T-helper 2 cell (primary cell): ENCODE data around the gene GDF10.

Experiments
- DNase-seq, 5 experiments: peaks; one replicate each; pipeline versions ENCODE4 v3.0.0 to v3.0.0-alpha.2; 2012 to 2022

GDF10 gene

GRCh38 chr10:47316131-47316530, 16.1 kb downstream of the GDF10 start:
- no peak for DNase-seq

DNA sequence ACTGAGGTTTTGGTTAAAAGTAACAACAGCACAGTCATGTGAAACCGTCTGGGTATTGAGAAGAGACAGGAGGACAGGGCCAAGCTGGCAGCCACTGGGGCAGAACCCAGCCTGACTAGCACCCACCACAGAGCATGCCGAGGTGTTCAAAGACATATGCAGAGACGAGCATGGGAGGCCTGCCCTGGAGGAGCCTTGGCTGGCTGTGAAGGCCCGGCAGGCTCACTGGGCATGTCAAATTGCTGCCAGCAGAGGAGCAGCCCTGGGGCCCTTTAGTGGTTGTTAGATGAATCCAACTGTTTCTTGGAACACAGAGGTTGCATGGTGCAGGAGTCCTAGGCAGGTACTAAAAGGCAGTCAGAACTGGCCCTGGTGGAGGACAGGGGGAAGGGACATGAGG, 17.3 kb downstream of the GDF10 start:
- no peak for DNase-seq

DNA sequence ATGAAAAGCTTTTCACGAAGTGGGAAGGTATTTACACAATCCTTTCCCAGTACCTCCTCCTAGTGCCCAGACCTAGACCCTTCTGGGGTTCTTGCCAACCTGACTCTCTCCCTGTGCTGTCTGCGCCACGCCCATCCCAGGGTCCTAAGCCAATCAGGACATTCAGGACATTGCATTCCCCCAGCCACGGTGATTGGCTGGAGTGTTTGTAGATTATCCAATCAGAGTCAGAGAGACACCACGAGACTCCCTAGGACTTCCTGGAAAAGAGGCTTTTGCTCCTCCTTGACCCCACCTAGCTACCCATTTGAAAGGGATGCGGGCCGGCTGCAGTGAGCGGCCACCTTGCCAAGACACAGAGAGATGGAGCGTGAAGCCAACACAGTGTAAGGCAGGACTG, 18.7 kb downstream of the GDF10 start:
- no peak for DNase-seq

- no peak for DNase-seq
These were observed 19.8 kb downstream of the GDF10 start for GRCh38 chr10:47319784-47320183.

DNA sequence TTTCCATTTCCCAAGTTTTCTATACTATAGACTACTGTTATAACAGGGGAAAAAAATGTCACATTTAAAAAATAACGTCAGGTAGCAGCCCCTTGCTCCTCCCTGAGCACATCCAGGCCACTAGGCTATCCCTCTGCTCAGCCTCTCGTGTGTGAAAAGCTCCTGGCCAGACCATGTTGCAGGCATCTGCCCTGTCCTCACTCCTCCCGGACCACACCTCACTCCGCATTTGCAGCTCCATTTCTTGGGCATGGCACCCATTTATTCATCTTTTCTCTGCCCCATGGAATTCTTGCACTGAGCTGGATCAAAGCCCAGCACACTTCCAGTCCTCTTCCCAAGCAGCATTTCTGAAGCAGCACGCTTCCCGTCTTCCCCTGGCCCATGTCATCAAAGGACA, 20.8 kb downstream of the GDF10 start:
- DNase-seq: no peak

DNA sequence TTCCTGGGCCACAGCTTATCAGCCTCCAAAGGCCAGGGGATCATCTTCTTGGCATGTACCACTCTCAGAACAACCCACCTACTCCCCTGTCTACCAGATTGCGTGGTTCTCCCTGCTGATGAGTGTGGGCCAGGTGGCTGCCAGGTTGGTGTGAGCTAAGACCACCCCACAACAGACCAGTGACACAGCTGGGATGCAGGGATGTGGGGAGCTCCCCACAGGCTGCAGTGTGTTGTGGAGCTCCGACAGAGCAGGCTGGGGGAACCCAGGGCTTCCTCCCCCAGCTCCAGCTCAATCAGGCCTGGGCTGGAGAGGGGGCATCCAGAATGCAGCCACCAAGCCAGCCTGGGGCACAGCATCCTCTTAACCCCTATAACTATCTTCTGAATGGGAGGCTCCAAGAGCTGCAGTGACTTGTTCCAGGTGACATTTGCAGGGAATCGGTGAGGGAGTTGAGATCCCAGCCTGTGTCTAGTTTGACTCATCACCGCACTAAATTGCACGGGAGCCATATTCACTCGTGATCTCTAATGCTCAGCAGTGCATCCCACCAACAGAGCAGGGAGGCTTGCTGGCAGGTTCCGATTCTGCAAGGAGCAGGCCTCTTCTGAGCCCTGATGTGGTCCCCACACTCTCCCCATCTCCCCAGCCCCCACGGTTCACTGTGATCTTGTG, 21.7 kb downstream of the GDF10 start:
- DNase-seq: no peak

- DNase-seq: no peak
These were observed 22.5 kb downstream of the GDF10 start, which contains the start of gene GDF2 for GRCh38 chr10:47322300-47323061. TSS of gene GDF2 (plus strand) at chr10:47322454. CDS start at chr10:47322669, 215 bp downstream.

DNA sequence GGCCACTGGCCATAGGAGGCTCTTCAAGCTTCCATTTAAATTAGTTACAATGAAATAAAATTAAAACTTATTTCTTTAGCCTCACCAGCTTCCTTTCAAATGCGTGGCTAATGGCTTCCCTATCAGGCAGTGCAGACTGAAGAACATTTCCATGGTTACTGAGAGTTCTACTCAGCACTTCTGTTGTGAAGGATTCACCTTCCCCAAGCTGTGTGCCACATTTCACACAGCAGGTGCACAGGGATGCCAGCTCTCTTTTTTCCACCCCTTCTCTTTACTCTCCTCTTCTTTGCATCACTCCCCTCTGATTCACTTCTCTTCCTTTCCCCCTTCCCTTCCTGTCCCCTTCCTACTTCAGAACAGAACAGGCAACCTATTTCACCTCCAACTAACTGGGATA, 23.1 kb downstream of the GDF10 start:
- no peak for DNase-seq

DNA sequence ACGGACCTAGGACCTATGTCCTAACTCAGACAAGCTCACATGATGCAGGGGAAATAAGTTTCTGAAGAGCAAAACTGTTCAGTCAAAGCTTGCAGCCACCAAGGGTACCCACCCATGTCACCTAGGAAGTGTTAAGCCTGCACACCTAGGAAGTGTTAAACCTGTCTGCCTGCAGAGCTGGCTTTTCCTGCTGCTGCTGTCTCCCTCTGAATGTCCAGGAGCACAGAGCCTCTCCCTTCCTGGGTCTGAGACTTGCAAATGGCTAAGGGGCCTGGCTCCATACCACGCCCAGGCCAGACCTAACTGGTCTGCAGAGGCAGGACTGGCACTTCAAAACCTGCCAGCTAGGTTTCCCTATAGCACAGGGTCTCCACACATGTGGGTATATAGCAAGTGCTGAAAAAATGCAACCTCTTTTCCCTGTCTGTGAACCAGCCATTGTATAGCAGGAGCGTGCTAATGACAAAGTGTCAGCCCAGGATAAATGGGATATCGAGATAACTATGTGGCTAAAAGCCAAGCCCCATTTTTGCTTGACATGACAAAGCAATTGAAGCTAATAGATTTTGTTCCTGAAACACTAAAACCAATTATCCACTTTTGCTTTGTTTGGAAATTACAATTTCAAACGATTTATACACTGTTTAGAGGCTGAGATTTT, 23.8 kb downstream of the GDF10 start:
- no peak for DNase-seq

- DNase-seq: no peak
These were observed 25.6 kb downstream of the GDF10 start for GRCh38 chr10:47325303-47326291.

GRCh38 chr10:47326306-47326926, 26.4 kb downstream of the GDF10 start:
- DNase-seq: no peak

GRCh38 chr10:47326927-47327330, 26.9 kb downstream of the GDF10 start:
- DNase-seq: no peak

DNA sequence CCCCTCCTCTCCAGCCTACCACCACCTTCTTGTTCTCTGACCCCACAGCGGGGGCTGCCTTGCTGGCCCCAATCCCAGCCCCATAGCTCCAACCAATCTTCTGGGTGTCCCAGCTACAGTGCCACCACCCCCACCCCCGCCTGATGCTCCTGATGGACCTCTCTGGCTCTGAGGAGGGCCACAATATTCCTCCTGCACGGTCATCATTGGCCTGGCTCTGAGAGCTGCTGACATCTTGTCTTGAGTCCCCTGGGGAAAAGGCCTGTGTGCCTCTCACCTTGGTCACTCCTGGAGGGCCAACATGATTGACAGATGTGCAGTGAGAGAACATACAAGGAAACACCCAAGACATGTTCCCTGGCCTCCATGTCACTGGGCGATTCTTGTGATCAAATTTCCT, 29.9 kb downstream of the GDF10 start:
- DNase-seq: no peak

GRCh38 chr10:47330366-47330765, 30.4 kb downstream of the GDF10 start:
- DNase-seq: no peak

DNA sequence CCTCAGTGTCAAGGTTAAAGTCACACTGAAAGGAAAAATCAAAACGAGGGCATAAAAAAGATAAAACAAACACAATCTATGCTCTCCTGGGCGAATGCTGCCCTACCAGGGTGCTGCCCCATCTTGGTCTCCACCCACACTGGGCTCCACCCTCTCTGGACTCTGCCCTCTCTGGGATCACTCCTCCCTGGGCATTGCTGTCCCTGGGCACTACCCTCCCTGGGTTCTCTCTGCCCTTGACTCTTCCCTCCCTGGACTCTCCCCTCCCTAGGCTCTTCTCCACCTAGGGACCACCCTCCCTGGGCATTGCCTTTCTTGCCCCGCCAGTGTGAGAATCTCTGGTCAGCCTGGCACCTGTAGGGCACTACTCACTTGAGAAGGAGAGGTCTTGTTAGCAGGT, 30.8 kb downstream of the GDF10 start:
- no peak for DNase-seq

DNA sequence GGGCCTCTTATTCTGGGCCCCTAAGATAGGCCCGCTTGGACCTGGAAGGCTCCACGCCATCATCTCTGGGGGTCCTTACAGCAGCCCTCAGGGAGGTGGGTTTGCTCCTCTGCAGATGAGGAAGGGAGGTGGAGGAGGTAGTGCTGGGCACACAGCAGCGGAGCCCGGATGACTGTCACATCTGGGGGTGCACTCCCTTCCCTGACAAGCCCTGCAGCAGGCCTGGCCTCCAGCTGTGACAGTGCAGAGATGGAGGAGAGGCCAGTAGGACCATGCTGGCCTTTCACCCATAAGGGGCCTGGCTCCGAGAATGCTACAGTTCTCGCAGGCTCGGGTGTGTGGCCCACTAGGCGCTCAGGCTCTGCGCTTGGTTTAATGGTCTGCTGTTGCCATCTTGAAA, 31.5 kb downstream of the GDF10 start:
- no peak for DNase-seq

- no peak for DNase-seq
These were observed 32.0 kb downstream of the GDF10 start for GRCh38 chr10:47331954-47332353.

GRCh38 chr10:47332371-47332770, 32.4 kb downstream of the GDF10 start:
- no peak for DNase-seq

DNA sequence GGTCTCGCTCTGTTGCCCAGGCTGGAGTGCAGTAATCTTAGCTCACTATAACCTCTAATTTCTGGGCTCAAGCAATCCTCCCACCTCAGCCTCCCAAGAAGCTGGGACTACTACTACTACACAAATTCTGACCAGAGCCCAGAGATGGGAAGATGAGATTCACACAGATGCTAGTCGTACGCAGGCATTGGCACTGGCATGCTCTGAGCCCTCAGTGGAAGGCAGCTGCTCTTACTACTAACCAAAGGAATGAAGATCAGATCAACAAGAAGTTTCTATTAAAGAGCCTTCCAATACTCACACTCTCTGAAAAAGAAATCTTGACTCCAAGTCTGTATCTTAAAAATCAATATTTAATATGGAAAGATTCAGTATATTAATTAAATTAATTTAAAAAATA, 32.9 kb downstream of the GDF10 start:
- no peak for DNase-seq

GRCh38 chr10:47333532-47333931, 33.5 kb downstream of the GDF10 start:
- no peak for DNase-seq

DNA sequence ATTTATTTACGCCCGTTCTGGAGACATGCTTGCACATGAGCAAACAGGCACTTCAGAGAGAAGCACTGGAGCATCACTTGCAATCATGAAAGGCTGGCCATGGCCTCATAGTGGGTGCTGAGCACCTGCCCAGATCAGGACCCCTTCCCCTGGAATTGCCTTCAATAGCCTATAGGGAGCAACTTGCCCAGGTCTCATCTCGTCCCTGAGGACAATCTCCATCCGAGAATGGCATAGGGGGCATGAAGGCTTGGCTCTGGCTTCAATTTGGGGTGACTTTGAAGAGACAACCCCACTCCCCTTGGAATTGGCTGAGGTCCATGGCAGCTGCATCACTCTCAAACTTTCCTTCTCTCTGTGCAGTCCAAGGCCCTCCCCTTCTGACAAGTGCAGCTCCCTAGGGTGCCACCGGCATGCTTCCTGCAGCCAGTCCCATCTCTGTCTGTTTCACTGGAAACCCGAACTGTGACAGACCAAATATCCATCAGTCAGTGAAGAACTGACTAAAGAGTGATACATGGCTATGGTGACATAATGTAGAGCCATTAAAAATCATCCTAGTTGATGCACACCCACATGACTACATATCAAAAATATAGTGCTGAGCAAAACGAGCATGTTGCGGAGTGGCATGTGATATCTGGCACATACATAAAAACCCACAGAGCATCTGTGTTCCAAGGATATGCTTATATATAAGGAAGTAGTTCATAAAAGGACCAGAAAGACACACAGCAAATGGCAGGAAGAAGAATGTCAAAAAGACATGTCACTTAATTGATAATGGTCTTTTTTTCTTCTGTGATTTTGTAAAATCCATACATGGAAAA, 34.7 kb downstream of the GDF10 start:
- DNase-seq: no peak
